ENCODE results near the gene LHX3.

LHX3 gene

DNA sequence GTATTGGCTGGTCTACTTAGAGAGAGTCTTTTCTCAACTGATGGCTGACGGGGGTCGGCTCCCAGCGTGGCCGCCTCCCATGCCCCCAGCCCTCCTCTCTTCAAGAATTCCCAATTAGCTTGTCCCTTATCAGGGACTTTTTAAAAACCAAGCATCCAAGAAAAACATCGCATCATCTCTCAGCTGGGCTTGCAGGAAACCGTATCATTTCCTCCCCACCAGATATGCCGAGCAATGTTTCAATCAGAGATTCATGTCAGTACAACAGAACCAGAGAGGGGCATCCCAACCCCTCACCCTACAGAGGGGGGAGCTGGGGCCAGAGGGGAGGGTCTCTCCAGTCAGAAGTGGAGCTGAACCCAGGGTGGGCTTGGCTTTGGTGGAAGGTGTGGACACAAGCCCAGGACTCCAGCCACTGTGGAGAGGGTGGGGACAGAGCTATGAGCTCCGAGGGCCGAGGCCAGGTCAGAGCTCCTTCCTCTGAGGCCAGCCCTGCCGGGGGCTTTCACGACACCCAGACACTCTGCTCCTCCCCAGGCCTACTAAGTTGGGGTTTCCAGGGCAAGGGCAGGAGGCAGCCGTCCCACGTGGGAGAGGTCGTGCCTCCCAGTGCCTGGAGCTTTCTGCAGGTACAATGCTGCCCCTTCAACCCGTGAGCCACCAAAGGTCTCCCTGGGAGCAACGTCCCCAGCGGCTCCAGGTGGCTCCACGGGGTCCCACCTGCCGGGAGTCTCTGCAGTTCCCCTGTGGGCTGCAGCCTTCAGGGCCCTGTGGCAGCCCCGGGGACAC, 47.3 kb downstream of the LHX3 start:
- Histone ChIP-seq H3K36me3 (ENCODE audit: control insufficient read depth in 4 of 4, insufficient read depth in 4 of 4, low read length in 3 of 4) (no peaks in the 10 kb centered on the region), H3K4me1 (ENCODE audit: control extremely low read depth in 1 of 4, control insufficient read depth in 4 of 4, insufficient read depth in 4 of 4, low read length in 3 of 4) (peaks cover 0 to 5% (median 2%) of the 10 kb centered on the region in 4 experiments), H3K4me3 (ENCODE audit: control insufficient read depth in 1 of 7, extremely low read depth in 1 of 7, insufficient read depth in 4 of 7, low read depth in 2 of 7, low read length in 6 of 7) (no peak overlapping the region), H3K27ac (ENCODE audit: insufficient read depth in 1 of 2, low read depth in 1 of 2, low read length in 2 of 2, poor library complexity in 1 of 2, severe bottlenecking in 2 of 2) (no peak overlapping the region), H3K9me3 (ENCODE audit: control extremely low read depth in 1 of 5, control insufficient read depth in 4 of 5, insufficient read depth in 2 of 5, low read depth in 1 of 5, low read length in 4 of 5) (no peaks in the 10 kb centered on the region), H3K27me3 (replicated peaks in 2 of 5; ENCODE audit: control insufficient read depth in 4 of 5, insufficient read depth in 5 of 5, low read length in 4 of 5) (peaks cover 0 to 18% (median 0%) of the 10 kb centered on the region in 5 experiments)
- ChIA-PET POLR2A (no interaction called here), CTCF (interaction anchor here (0.5 to 2.1 kb wide), 6 partner anchors 11 to 189 kb away, joined by 3 to 5 read pairs (median 4); no protein-coding TSS in a partner anchor)
- whole genome bisulfite sequencing (ENCODE audit: insufficient coverage) = 77% methylated on average over 17 of the region's 20 CpGs
- DNase-seq = peak in 2 of 3 donors; percentile 13 to 19

GRCh38 chr9:136156209-136157120, 48.5 kb downstream of the LHX3 start:
- 80% methylated on average over 28 of the region's 42 CpGs for WGBS (ENCODE audit: insufficient coverage)
- Histone ChIP-seq H3K4me1 (ENCODE audit: control extremely low read depth in 1 of 4, control insufficient read depth in 4 of 4, insufficient read depth in 4 of 4, low read length in 3 of 4) (peaks cover 0 to 5% (median 2%) of the 10 kb centered on the region in 4 experiments), H3K9me3 (ENCODE audit: control extremely low read depth in 1 of 5, control insufficient read depth in 4 of 5, insufficient read depth in 2 of 5, low read depth in 1 of 5, low read length in 4 of 5) (no peaks in the 10 kb centered on the region), H3K36me3 (ENCODE audit: control insufficient read depth in 4 of 4, insufficient read depth in 4 of 4, low read length in 3 of 4) (no peaks in the 10 kb centered on the region), H3K4me3 (ENCODE audit: control insufficient read depth in 1 of 7, extremely low read depth in 1 of 7, insufficient read depth in 4 of 7, low read depth in 2 of 7, low read length in 6 of 7) (no peak overlapping the region), H3K27ac (ENCODE audit: insufficient read depth in 1 of 2, low read depth in 1 of 2, low read length in 2 of 2, poor library complexity in 1 of 2, severe bottlenecking in 2 of 2) (no peak overlapping the region), H3K27me3 (replicated peaks in 2 of 5; ENCODE audit: control insufficient read depth in 4 of 5, insufficient read depth in 5 of 5, low read length in 4 of 5) (peaks cover 0 to 18% (median 0%) of the 10 kb centered on the region in 5 experiments)
- CTCF ChIA-PET = interaction anchor here (0.9 to 2.1 kb wide), 5 partner anchors 9 to 34 kb away, joined by 3 to 5 read pairs (median 4); no protein-coding TSS in a partner anchor
- POLR2A ChIA-PET = interaction anchor here (1.0 kb wide), 1 partner anchor 15 kb away, joined by 4 read pairs; no protein-coding TSS in a partner anchor
- no peak for DNase-seq

GRCh38 chr9:136155576-136155975, 49.4 kb downstream of the LHX3 start:
- POLR2A ChIA-PET = interaction anchor here (1.0 kb wide), 1 partner anchor 14 kb away, joined by 4 read pairs; no protein-coding TSS in a partner anchor
- Histone ChIP-seq H3K27ac (ENCODE audit: insufficient read depth in 1 of 2, low read depth in 1 of 2, low read length in 2 of 2, poor library complexity in 1 of 2, severe bottlenecking in 2 of 2) (no peak overlapping the region), H3K27me3 (replicated peaks in 2 of 5; ENCODE audit: control insufficient read depth in 4 of 5, insufficient read depth in 5 of 5, low read length in 4 of 5) (peaks cover 0 to 18% (median 0%) of the 10 kb centered on the region in 5 experiments)

GRCh38 chr9:136154943-136155342, 50.0 kb downstream of the LHX3 start:
- WGBS (ENCODE audit: insufficient coverage) = 93% methylated on average over 14 of the region's 14 CpGs
- CTCF ChIA-PET = no interaction called here
- DNase-seq = no peak

More at GRCh38 chr9:136155576-136155975, 49.4 kb downstream of the LHX3 start:
- Histone ChIP-seq H3K9me3 (ENCODE audit: control extremely low read depth in 1 of 5, control insufficient read depth in 4 of 5, insufficient read depth in 2 of 5, low read depth in 1 of 5, low read length in 4 of 5) (no peaks in the 10 kb centered on the region), H3K4me3 (ENCODE audit: control insufficient read depth in 1 of 7, extremely low read depth in 1 of 7, insufficient read depth in 4 of 7, low read depth in 2 of 7, low read length in 6 of 7) (no peak overlapping the region), H3K4me1 (ENCODE audit: control extremely low read depth in 1 of 4, control insufficient read depth in 4 of 4, insufficient read depth in 4 of 4, low read length in 3 of 4) (peaks cover 0 to 5% (median 2%) of the 10 kb centered on the region in 4 experiments), H3K36me3 (ENCODE audit: control insufficient read depth in 4 of 4, insufficient read depth in 4 of 4, low read length in 3 of 4) (no peaks in the 10 kb centered on the region)
- DNase-seq = no peak
- WGBS (ENCODE audit: insufficient coverage) = 91% methylated on average over 17 of the region's 17 CpGs
- CTCF ChIA-PET = interaction anchor here (1.5 kb wide), 1 partner anchor 8 kb away, joined by 3 read pairs; no protein-coding TSS in a partner anchor

DNA sequence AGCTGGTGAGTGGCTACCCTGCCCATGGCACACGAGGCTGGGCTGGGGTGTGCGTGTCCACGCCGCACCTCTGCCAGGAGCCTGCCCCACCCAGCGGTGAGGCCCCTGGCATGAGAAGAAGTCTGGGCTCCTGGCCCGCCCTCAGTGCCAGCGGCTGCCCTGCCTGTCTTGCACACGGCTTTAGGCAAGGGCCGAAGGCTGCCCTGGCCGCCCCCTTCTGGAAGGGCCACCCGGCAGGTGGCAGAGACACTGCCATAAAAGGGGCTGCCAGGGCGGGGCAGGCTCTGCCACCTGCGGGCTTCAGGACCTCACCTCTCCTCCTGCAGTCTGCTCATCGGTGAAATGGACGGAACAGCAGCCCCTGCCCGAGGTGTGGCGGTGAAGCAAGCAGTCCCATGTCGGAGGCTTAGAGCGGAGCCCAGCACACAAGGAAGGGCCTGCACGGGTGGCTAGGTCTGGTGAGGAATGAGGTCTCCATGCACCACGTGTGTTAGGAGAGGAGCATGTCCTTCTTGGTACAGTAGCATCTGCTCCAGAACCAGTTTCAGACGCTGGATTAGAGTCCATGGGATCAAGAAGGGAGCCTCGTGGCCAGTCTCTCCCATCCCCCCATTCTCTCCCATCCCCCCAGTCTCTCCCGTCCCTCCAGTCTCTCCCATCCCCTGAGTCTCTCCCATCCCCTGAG, 51.4 kb downstream of the LHX3 start:
- Histone ChIP-seq H3K4me1 (ENCODE audit: control extremely low read depth in 1 of 4, control insufficient read depth in 4 of 4, insufficient read depth in 4 of 4, low read length in 3 of 4) (peaks cover 0 to 5% (median 2%) of the 10 kb centered on the region in 4 experiments), H3K36me3 (ENCODE audit: control insufficient read depth in 4 of 4, insufficient read depth in 4 of 4, low read length in 3 of 4) (no peaks in the 10 kb centered on the region), H3K4me3 (ENCODE audit: control insufficient read depth in 1 of 7, extremely low read depth in 1 of 7, insufficient read depth in 4 of 7, low read depth in 2 of 7, low read length in 6 of 7) (no peak overlapping the region), H3K9me3 (ENCODE audit: control extremely low read depth in 1 of 5, control insufficient read depth in 4 of 5, insufficient read depth in 2 of 5, low read depth in 1 of 5, low read length in 4 of 5) (no peaks in the 10 kb centered on the region), H3K27me3 (replicated peaks in 2 of 5; ENCODE audit: control insufficient read depth in 4 of 5, insufficient read depth in 5 of 5, low read length in 4 of 5) (peaks cover 0 to 24% (median 0%) of the 10 kb centered on the region in 5 experiments), H3K27ac (ENCODE audit: insufficient read depth in 1 of 2, low read depth in 1 of 2, low read length in 2 of 2, poor library complexity in 1 of 2, severe bottlenecking in 2 of 2) (no peak overlapping the region)
- WGBS (ENCODE audit: insufficient coverage) = 87% methylated on average over 22 of the region's 24 CpGs
- no peak for DNase-seq
- ChIA-PET CTCF (interaction anchor here (1.3 kb wide), 1 partner anchor 10 kb away, joined by 3 read pairs; no protein-coding TSS in a partner anchor), POLR2A (interaction anchor here (0.6 kb wide), 1 partner anchor 52 kb away, joined by 3 read pairs; no protein-coding TSS in a partner anchor)

More at GRCh38 chr9:136154943-136155342, 50.0 kb downstream of the LHX3 start:
- H3K27me3 ChIP-seq (replicated peaks in 2 of 5; ENCODE audit: control insufficient read depth in 4 of 5, insufficient read depth in 5 of 5, low read length in 4 of 5) = peaks cover 0 to 18% (median 0%) of the 10 kb centered on the region in 5 experiments
- no peak overlapping the region for H3K4me3 ChIP-seq (ENCODE audit: control insufficient read depth in 1 of 7, extremely low read depth in 1 of 7, insufficient read depth in 4 of 7, low read depth in 2 of 7, low read length in 6 of 7)
- H3K27ac ChIP-seq (ENCODE audit: insufficient read depth in 1 of 2, low read depth in 1 of 2, low read length in 2 of 2, poor library complexity in 1 of 2, severe bottlenecking in 2 of 2) = no peak overlapping the region
- H3K9me3 ChIP-seq (ENCODE audit: control extremely low read depth in 1 of 5, control insufficient read depth in 4 of 5, insufficient read depth in 2 of 5, low read depth in 1 of 5, low read length in 4 of 5) = no peaks in the 10 kb centered on the region
- H3K4me1 ChIP-seq (ENCODE audit: control extremely low read depth in 1 of 4, control insufficient read depth in 4 of 4, insufficient read depth in 4 of 4, low read length in 3 of 4) = peaks cover 0 to 5% (median 2%) of the 10 kb centered on the region in 4 experiments
- no peaks in the 10 kb centered on the region for H3K36me3 ChIP-seq (ENCODE audit: control insufficient read depth in 4 of 4, insufficient read depth in 4 of 4, low read length in 3 of 4)
- POLR2A ChIA-PET = no interaction called here

DNA sequence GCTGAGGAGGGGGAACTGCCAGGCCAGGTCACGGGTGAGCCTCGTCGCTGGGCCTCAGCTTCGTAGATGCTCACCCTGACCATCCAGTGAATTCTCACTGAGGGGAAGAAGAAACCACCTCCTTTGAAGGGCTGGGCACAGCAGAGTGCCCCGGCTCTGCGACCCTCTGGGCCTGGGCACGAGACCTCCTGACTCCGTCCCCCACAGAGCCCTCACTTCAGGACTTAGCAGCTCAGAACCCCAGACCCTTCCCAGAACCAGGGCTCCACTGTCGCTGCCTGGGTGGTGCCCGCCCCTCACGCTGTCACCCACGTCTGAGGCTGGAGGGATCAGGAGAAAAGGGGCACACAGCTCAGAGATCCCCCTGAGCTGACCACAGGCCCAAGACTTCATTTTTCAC, 52.0 kb downstream of the LHX3 start:
- no peaks in the 10 kb centered on the region for H3K9me3 ChIP-seq (ENCODE audit: control extremely low read depth in 1 of 5, control insufficient read depth in 4 of 5, insufficient read depth in 2 of 5, low read depth in 1 of 5, low read length in 4 of 5)
- ChIA-PET CTCF (interaction anchor here (1.3 kb wide), 1 partner anchor 9 kb away, joined by 3 read pairs; no protein-coding TSS in a partner anchor), POLR2A (interaction anchor here (0.6 kb wide), 1 partner anchor 52 kb away, joined by 3 read pairs; no protein-coding TSS in a partner anchor)
- H3K4me1 ChIP-seq (ENCODE audit: control extremely low read depth in 1 of 4, control insufficient read depth in 4 of 4, insufficient read depth in 4 of 4, low read length in 3 of 4) = peaks cover 0 to 5% (median 2%) of the 10 kb centered on the region in 4 experiments
- H3K27ac ChIP-seq (ENCODE audit: insufficient read depth in 1 of 2, low read depth in 1 of 2, low read length in 2 of 2, poor library complexity in 1 of 2, severe bottlenecking in 2 of 2) = no peak overlapping the region
- no peak for DNase-seq
- H3K36me3 ChIP-seq (ENCODE audit: control insufficient read depth in 4 of 4, insufficient read depth in 4 of 4, low read length in 3 of 4) = no peaks in the 10 kb centered on the region
- peaks cover 0 to 29% (median 0%) of the 10 kb centered on the region in 5 experiments for H3K27me3 ChIP-seq (replicated peaks in 2 of 5; ENCODE audit: control insufficient read depth in 4 of 5, insufficient read depth in 5 of 5, low read length in 4 of 5)
- 89% methylated on average over 9 of the region's 12 CpGs for WGBS (ENCODE audit: insufficient coverage)
- no peak overlapping the region for H3K4me3 ChIP-seq (ENCODE audit: control insufficient read depth in 1 of 7, extremely low read depth in 1 of 7, insufficient read depth in 4 of 7, low read depth in 2 of 7, low read length in 6 of 7)

All from common myeloid progenitor, CD34-positive (primary cell).